Measurements from ENCODE around the gene SLC7A5.
"Not testable (repeated sequence)": the region's sequence is repeated elsewhere in the genome, so short reads cannot be mapped to it uniquely, and the experiment has no call there.

Gene SLC7A5

DNA sequence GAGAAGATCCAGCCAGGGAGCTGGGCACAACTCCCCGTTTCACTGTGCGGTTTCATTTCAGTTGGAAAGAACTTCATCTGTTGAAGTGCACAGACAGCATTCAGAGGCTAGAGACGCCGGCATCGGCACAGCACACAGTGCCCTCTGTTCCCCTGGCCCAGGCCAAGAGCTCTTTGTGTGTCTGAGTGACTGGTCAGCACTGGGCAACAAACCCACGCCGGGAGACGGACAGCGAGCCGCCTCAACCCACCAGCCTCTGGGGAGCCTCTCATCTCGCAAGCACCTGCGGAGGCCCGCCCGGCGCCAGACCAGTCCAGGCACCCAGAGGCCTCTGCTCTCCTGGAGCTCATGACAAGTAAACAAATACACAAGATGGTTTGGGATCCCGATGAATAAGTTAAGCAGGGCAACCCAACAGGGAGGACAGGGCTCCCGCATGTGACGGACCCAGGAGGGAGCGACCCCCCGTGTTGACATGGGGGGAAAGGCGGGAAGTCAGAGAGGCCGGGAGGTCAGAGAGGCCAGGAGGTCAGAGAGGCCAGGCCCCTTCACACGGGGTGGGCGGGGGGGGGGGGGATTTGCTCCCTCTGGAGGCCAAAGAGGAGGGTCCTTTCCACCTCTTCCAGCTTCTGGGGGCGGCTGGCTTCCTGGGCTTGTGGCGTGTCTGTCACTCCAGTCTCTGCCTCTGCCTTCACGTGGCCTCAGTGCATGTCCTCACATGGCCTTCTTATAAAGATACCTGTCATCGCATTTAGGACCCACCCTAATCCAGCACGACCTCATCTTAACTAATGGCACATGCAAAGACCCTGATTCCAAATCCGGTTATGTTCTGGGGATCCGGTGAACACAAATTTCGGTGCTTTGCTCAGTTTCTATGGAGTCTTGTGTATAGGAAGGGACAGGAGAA is 77.8 kb downstream of the SLC7A5 start:
- Histone ChIP-seq H3K9ac (ENCODE audit: low read depth in 1 of 2, low read length in 2 of 2) (no peak overlapping the region), H3K4me3 (ENCODE audit: low read depth in 1 of 2, low read length in 2 of 2) (no peak overlapping the region), H3K27ac (ENCODE audit: low read depth, low read length) (no peak overlapping the region), H3K9me3 (ENCODE audit: control insufficient read depth in 1 of 2, low read length in 2 of 2) (no peaks in the 10 kb centered on the region), H3K4me1 (ENCODE audit: control insufficient read depth in 1 of 2, insufficient read depth in 2 of 2, low read length in 2 of 2) (peaks cover 13 to 16% of the 10 kb centered on the region in 2 donors), H3K36me3 (ENCODE audit: control insufficient read depth in 1 of 2, insufficient read depth in 2 of 2, low read length in 2 of 2) (no peaks in the 10 kb centered on the region), H3K27me3 (ENCODE audit: control insufficient read depth in 1 of 2, insufficient read depth in 2 of 2, low read length in 2 of 2) (no peaks in the 10 kb centered on the region)

DNA sequence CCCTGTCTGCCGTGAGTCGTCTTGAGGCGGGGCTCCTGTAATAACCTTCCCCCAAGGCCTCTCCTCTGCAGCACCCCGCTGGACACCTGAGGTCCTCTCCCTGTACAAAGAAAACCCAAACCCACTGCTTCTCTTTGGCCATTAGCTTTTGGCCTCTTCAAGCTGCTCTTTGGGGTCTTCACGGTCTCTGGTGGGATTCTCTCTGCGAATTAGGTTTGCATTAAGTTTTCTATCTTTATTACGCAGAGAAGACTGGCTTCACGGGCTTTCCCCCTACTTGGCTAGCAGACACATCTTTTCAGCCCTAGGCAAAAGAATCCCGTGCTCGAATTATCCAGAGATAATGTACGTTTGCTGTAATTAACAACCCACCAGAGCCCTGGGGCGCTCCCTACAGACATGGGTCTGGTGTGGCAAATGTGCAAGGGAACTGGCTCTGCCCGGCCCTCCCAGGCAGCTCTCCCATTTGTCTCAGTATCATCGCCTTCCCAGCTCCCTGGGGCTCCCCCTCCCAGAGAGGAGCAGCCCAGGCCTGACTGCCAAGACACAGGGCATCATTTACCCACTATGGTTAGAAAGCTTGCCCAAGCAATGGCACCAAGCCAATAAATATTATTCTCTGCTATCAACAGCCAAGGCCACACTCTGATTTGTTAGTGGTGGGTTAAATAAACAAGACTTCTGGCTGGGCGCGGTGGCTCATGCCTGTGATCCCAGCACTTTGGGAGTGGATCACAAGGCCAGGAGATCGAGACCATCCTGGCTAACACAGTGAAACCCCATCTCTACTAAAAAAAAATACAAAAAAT is 78.8 kb downstream of the SLC7A5 start:
- no peak overlapping the region for H3K4me3 ChIP-seq (ENCODE audit: low read depth in 1 of 2, low read length in 2 of 2)
- no peaks in the 10 kb centered on the region for H3K27me3 ChIP-seq (ENCODE audit: control insufficient read depth in 1 of 2, insufficient read depth in 2 of 2, low read length in 2 of 2)
- no peaks in the 10 kb centered on the region for H3K9me3 ChIP-seq (ENCODE audit: control insufficient read depth in 1 of 2, low read length in 2 of 2)
- H3K4me1 ChIP-seq (ENCODE audit: control insufficient read depth in 1 of 2, insufficient read depth in 2 of 2, low read length in 2 of 2) = peaks cover 13 to 16% of the 10 kb centered on the region in 2 donors
- H3K9ac ChIP-seq (ENCODE audit: low read depth in 1 of 2, low read length in 2 of 2) = no peak overlapping the region
- no peaks in the 10 kb centered on the region for H3K36me3 ChIP-seq (ENCODE audit: control insufficient read depth in 1 of 2, insufficient read depth in 2 of 2, low read length in 2 of 2)
- H3K27ac ChIP-seq (ENCODE audit: low read depth, low read length) = no peak overlapping the region

DNA sequence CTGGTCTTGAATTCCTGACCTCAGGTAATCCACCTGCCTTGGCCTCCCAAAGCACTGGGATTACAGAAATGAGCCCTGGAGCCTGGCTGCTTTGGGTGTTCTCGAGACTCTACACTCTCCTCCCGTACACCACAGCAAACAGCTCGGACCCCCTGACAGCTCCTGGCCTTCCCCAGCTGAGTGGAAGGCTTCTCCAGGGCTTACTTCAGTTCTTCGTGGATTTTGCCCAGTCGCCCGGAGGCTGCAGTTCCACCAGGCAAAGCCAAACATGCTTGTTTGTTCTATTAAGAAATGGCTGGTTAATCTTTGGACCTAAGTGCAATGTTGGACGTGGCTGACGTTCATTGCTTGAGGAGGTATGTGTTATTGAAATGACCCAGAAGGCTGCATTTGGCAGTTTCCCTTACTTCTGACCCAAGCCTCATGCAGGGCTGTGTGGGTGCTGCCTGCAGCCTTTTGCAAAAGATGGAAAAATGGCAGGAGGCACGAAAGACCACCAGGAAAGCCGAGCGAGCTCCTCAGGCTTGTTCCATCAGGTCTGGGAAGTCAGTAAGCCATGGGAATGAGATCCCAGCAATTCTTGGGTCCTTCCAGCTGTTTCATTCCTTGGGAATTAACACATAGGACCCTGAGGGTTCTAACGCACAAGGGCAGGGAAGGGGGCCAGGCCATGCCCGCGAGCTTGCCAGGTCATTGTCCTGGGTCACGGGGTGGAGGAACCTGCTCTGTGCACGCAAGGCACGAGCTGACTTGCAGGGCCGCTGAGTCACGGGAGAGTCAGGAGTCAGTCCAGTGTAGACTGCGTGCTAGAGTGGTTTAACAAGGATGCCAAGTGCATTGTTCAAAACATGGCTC is 79.6 kb downstream of the SLC7A5 start:
- Histone ChIP-seq H3K9ac (ENCODE audit: low read depth in 1 of 2, low read length in 2 of 2) (peak overlapping the region in 1 of 2 donors; percentile 38), H3K27ac (ENCODE audit: low read depth, low read length) (no peak overlapping the region), H3K9me3 (ENCODE audit: control insufficient read depth in 1 of 2, low read length in 2 of 2) (no peaks in the 10 kb centered on the region), H3K36me3 (ENCODE audit: control insufficient read depth in 1 of 2, insufficient read depth in 2 of 2, low read length in 2 of 2) (no peaks in the 10 kb centered on the region), H3K4me3 (ENCODE audit: low read depth in 1 of 2, low read length in 2 of 2) (no peak overlapping the region), H3K27me3 (ENCODE audit: control insufficient read depth in 1 of 2, insufficient read depth in 2 of 2, low read length in 2 of 2) (no peaks in the 10 kb centered on the region), H3K4me1 (ENCODE audit: control insufficient read depth in 1 of 2, insufficient read depth in 2 of 2, low read length in 2 of 2) (peaks cover 13 to 16% of the 10 kb centered on the region in 2 donors)

DNA sequence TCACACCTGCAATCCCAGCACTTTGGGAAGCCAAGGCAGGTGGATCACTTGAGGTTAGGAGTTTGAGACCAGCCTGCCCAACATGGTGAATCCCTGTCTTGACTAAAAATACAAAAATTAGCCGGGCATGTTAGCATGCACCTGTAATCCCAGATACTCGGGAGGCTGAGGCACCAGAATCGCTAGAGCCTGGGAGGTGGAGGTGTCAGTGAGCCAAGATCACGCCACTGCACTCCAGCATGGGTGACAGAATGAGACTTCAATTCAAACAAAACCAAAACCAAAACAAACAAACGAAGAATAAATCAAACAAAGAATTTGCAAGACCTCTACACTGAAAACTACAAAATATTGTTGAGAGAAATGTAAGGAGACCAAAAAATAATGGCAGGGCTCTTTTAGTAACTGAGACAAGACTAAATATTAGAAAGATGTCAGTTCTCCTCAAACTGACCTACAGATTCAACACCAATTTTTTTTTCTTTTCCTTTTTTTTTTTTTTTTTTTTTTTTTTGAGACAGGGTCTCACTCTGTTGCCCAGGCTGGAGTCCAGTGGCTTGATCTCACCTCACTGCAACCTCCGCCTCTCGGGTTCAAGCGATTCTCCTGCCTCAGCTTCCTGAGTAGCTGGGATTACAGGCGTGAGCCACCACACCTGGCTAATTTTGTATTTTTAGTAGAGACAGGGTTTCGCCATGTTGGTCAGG is 80.4 kb downstream of the SLC7A5 start:
- not testable (repeated sequence) for H3K36me3 ChIP-seq (ENCODE audit: control insufficient read depth in 1 of 2, insufficient read depth in 2 of 2, low read length in 2 of 2); H3K4me3 ChIP-seq (ENCODE audit: low read depth in 1 of 2, low read length in 2 of 2); H3K27ac ChIP-seq (ENCODE audit: low read depth, low read length); H3K9ac ChIP-seq (ENCODE audit: low read depth in 1 of 2, low read length in 2 of 2); H3K9me3 ChIP-seq (ENCODE audit: control insufficient read depth in 1 of 2, low read length in 2 of 2); H3K27me3 ChIP-seq (ENCODE audit: control insufficient read depth in 1 of 2, insufficient read depth in 2 of 2, low read length in 2 of 2)
- peaks cover 13 to 16% of the 10 kb centered on the region in 2 donors for H3K4me1 ChIP-seq (ENCODE audit: control insufficient read depth in 1 of 2, insufficient read depth in 2 of 2, low read length in 2 of 2)

DNA sequence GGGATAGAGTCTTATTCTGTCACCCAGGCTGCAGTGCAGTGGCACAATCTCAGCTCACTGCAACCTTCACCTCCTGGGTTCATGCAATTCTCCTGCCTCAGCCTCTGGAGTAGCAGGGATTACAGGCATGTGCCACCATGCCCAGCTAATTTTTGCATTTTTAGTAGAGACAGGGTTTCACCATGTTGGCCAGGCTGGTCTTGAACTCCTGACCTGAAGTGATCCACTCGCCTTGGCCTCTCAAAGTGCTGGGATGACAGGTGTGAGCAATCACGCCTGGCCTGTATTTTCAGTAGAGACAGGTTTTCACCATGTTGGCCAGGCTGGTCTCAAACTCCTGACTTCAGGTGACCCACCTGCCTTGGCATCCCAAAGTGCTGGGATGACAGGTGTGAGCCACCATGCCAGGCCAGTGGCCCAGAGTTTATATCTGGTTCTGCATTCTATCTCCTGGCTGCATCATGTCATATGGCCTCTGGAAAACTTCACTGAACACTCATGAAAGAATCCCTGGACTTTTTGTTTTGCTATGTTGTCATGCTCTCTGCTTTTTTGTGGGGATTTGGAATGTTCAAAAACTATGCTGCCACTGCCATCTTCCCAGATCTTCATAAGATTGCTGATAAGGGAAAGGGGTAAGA is 81.7 kb downstream of the SLC7A5 start:
- not testable (repeated sequence) for H3K27ac ChIP-seq (ENCODE audit: low read depth, low read length); H3K9ac ChIP-seq (ENCODE audit: low read depth in 1 of 2, low read length in 2 of 2); H3K9me3 ChIP-seq (ENCODE audit: control insufficient read depth in 1 of 2, low read length in 2 of 2); H3K36me3 ChIP-seq (ENCODE audit: control insufficient read depth in 1 of 2, insufficient read depth in 2 of 2, low read length in 2 of 2); H3K27me3 ChIP-seq (ENCODE audit: control insufficient read depth in 1 of 2, insufficient read depth in 2 of 2, low read length in 2 of 2); H3K4me3 ChIP-seq (ENCODE audit: low read depth in 1 of 2, low read length in 2 of 2)
- peaks cover 13 to 16% of the 10 kb centered on the region in 2 donors for H3K4me1 ChIP-seq (ENCODE audit: control insufficient read depth in 1 of 2, insufficient read depth in 2 of 2, low read length in 2 of 2)

- Histone ChIP-seq H3K9me3 (ENCODE audit: control insufficient read depth in 1 of 2, low read length in 2 of 2) (no peaks in the 10 kb centered on the region), H3K4me1 (ENCODE audit: control insufficient read depth in 1 of 2, insufficient read depth in 2 of 2, low read length in 2 of 2) (peaks cover 12 to 14% of the 10 kb centered on the region in 2 donors), H3K36me3 (ENCODE audit: control insufficient read depth in 1 of 2, insufficient read depth in 2 of 2, low read length in 2 of 2) (no peaks in the 10 kb centered on the region), H3K9ac (ENCODE audit: low read depth in 1 of 2, low read length in 2 of 2) (no peak overlapping the region), H3K4me3 (ENCODE audit: low read depth in 1 of 2, low read length in 2 of 2) (no peak overlapping the region), H3K27ac (ENCODE audit: low read depth, low read length) (no peak overlapping the region), H3K27me3 (ENCODE audit: control insufficient read depth in 1 of 2, insufficient read depth in 2 of 2, low read length in 2 of 2) (no peaks in the 10 kb centered on the region)
These were observed 84.5 kb downstream of the SLC7A5 start for GRCh38 chr16:87784812-87785211.

DNA sequence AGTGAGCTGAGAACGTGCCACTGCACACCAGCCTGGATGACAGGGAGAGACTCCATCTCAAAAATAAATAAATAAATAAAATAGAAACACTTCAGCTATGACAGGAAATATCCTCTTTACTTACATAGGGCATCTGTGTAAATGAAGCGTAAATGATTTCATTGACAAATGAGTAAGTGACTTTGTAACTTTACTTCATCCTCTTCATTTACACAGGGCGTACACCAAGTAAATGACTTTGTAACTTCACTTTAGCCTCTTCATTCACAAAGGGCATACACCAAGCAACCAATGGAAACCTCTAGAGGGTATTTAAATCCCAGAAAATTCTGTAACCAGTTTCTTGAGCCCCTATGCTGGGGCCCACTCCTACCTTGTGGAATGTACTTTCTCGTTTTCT is 87.3 kb downstream of the SLC7A5 start:
- peaks cover 10 to 28% of the 10 kb centered on the region in 2 donors for H3K4me1 ChIP-seq (ENCODE audit: control insufficient read depth in 1 of 2, insufficient read depth in 2 of 2, low read length in 2 of 2)
- no peak overlapping the region for H3K4me3 ChIP-seq (ENCODE audit: low read depth in 1 of 2, low read length in 2 of 2)
- no peak overlapping the region for H3K27ac ChIP-seq (ENCODE audit: low read depth, low read length)
- no peaks in the 10 kb centered on the region for H3K9me3 ChIP-seq (ENCODE audit: control insufficient read depth in 1 of 2, low read length in 2 of 2)
- no peak overlapping the region for H3K9ac ChIP-seq (ENCODE audit: low read depth in 1 of 2, low read length in 2 of 2)
- H3K36me3 ChIP-seq (ENCODE audit: control insufficient read depth in 1 of 2, insufficient read depth in 2 of 2, low read length in 2 of 2) = no peaks in the 10 kb centered on the region
- no peaks in the 10 kb centered on the region for H3K27me3 ChIP-seq (ENCODE audit: control insufficient read depth in 1 of 2, insufficient read depth in 2 of 2, low read length in 2 of 2)

- Histone ChIP-seq H3K36me3 (ENCODE audit: control insufficient read depth in 1 of 2, insufficient read depth in 2 of 2, low read length in 2 of 2) (no peaks in the 10 kb centered on the region), H3K27me3 (ENCODE audit: control insufficient read depth in 1 of 2, insufficient read depth in 2 of 2, low read length in 2 of 2) (no peaks in the 10 kb centered on the region), H3K9me3 (ENCODE audit: control insufficient read depth in 1 of 2, low read length in 2 of 2) (no peaks in the 10 kb centered on the region), H3K27ac (ENCODE audit: low read depth, low read length) (no peak overlapping the region), H3K4me3 (ENCODE audit: low read depth in 1 of 2, low read length in 2 of 2) (no peak overlapping the region), H3K9ac (ENCODE audit: low read depth in 1 of 2, low read length in 2 of 2) (no peak overlapping the region), H3K4me1 (ENCODE audit: control insufficient read depth in 1 of 2, insufficient read depth in 2 of 2, low read length in 2 of 2) (peaks cover 10 to 28% of the 10 kb centered on the region in 2 donors)
These were observed 88.8 kb downstream of the SLC7A5 start for GRCh38 chr16:87780385-87780989.
